Gastroesophageal sphincter (tissue), 3 donors: Measurements from ENCODE around the gene LYZL2.
"Not testable (repeated sequence)": the region's sequence is repeated elsewhere in the genome, so short reads cannot be mapped to it uniquely, and the experiment has no call there.

Experiments
- POLR2A ChIP-seq, 2 donors: fragments of 450-650 bp; IDR thresholded peaks; one replicate each; pipeline ENCODE4 v1.6.1; 2017; ENCODE audit warnings: antibody characterized with exemption in 2 of 2, mild to moderate bottlenecking in 2 of 2, moderate library complexity in 1 of 2
- TF ChIP-seq, protein P1 (sequence below), 4 experiments: fragments of 200-600 bp in 2 of 4; fragments of 450-650 bp in 2 of 4; sonication (generic) in 1 of 4; IDR thresholded peaks; one replicate each; pipeline ENCODE4 v1.5.1; 2017 to 2019; ENCODE audit warnings: antibody characterized with exemption in 4 of 4, mild to moderate bottlenecking in 2 of 4, moderate library complexity in 2 of 4

DNA sequence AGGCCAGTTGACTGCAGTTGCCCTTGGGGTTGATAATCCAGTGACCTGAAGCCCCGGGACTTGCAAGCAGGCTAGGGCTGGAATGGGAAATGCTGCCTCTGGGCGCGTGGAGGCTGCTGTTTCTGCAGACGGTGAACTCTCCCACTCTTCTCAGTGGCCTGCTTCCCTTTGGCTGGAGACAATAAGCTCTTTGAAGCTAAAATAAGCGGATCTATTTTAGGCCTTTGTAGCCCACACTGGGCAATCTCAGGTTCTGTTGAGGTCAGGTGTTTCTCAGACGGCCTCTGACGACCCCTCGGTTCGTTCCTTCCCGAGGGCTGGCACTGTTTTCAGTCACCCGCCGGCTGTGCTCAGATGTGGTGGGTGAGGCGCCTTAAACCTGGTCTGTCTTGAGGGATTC, 43.7 kb upstream of the LYZL2 start:
- TF ChIP-seq, protein P1, sequence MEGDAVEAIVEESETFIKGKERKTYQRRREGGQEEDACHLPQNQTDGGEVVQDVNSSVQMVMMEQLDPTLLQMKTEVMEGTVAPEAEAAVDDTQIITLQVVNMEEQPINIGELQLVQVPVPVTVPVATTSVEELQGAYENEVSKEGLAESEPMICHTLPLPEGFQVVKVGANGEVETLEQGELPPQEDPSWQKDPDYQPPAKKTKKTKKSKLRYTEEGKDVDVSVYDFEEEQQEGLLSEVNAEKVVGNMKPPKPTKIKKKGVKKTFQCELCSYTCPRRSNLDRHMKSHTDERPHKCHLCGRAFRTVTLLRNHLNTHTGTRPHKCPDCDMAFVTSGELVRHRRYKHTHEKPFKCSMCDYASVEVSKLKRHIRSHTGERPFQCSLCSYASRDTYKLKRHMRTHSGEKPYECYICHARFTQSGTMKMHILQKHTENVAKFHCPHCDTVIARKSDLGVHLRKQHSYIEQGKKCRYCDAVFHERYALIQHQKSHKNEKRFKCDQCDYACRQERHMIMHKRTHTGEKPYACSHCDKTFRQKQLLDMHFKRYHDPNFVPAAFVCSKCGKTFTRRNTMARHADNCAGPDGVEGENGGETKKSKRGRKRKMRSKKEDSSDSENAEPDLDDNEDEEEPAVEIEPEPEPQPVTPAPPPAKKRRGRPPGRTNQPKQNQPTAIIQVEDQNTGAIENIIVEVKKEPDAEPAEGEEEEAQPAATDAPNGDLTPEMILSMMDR (IDR thresholded peaks at IDR 0.05): not testable (repeated sequence)
- TF ChIP-seq POLR2A (IDR thresholded peaks at IDR 0.05): not testable (repeated sequence)
